GM23248 (cell line): ENCODE measurements around the gene CCDC27.

Source experiments
- EZH2 ChIP-seq: fragments of 200-600 bp; sonication (generic); IDR thresholded peaks from 2 replicates; pipeline ENCODE4 v1.6.1; 2018; ENCODE audit warnings: antibody characterized with exemption, mild to moderate bottlenecking; ENCODE audit not compliant: insufficient read depth, poor library complexity, severe bottlenecking
- EZH2phosphoT487 ChIP-seq: fragments of 200-600 bp; sonication (generic); IDR thresholded peaks from 2 replicates; pipeline ENCODE4 v1.6.1; 2018; ENCODE audit warnings: antibody characterized with exemption, moderate library complexity, mild to moderate bottlenecking, low read depth; ENCODE audit not compliant: insufficient read depth

DNA sequence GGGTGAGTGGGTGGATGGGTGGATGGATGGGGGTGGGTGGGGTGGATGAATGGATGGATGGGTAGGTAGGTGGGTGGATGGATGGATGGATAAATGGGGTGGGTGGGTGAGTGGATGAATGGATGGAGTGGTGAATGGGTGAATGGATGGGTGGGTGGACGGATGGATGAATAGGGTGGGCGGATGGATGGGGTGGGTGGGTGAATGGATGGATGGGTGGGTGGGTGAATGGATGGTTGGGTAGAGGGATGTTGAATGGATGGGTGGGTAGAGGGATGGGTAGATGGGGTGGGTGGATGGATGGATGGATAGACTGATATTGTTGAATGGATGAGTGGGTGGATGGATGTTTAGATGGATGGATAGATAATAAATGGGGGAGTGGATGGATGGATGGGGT lies 26.9 kb upstream of the CCDC27 start:
- TF ChIP-seq EZH2 (no peak), EZH2phosphoT487 (no peak)
